Measurements from ENCODE around the gene GIGYF1.

Gene GIGYF1

GRCh38 chr7:100680576-100681271, 13.3 kb downstream of the GIGYF1 start:
- TF ChIP-seq EZH2 (optimal IDR thresholded peaks at IDR 0.05; ENCODE audit: low read depth, low read length) (no peak), CTCF (IDR thresholded peaks at IDR 0.05; ENCODE audit: low read length) (no peak), EZH2phosphoT487 (IDR thresholded peaks at IDR 0.05; ENCODE audit: low read length) (no peak)
- H3K27ac ChIP-seq (ENCODE audit: low read length), result no peak overlapping the region
- H3K4me3 ChIP-seq (ENCODE audit: low read length), result no peak overlapping the region
- peaks cover 27% of the 10 kb centered on the region for H3K79me2 ChIP-seq (ENCODE audit: low read length)
- H3F3A ChIP-seq (ENCODE audit: insufficient read depth, low read length), result peaks cover 8% of the 10 kb centered on the region; the same call in 1 of the 2 replicates
- no peaks in the 10 kb centered on the region for H3K36me3 ChIP-seq (replicated peaks; ENCODE audit: insufficient read depth, low read length)
- H3K9me2 ChIP-seq (replicated peaks; ENCODE audit: insufficient read depth, low read length), result no peaks in the 10 kb centered on the region
- H2AFZ ChIP-seq (ENCODE audit: low read length), result no peak overlapping the region
- H3K27me3 ChIP-seq (replicated peaks; ENCODE audit: insufficient read depth, low read length), result no peaks in the 10 kb centered on the region
- H3K9ac ChIP-seq (ENCODE audit: low read length), result no peak overlapping the region
- no peaks in the 10 kb centered on the region for H3K4me1 ChIP-seq (ENCODE audit: low read length)
- H4K20me1 ChIP-seq (ENCODE audit: insufficient read depth, low read length), result no peaks in the 10 kb centered on the region
- H3K9me3 ChIP-seq (replicated peaks; ENCODE audit: insufficient read depth, low read length), result no peaks in the 10 kb centered on the region
- no peak overlapping the region for H3K4me2 ChIP-seq (ENCODE audit: low read depth, low read length)
- DNase-seq, result no peak

GRCh38 chr7:100679927-100680575, 14.0 kb downstream of the GIGYF1 start:
- TF ChIP-seq EZH2 (optimal IDR thresholded peaks at IDR 0.05; ENCODE audit: low read depth, low read length), result no peak
- TF ChIP-seq EZH2phosphoT487 (IDR thresholded peaks at IDR 0.05; ENCODE audit: low read length), result no peak
- no peak for TF ChIP-seq CTCF (IDR thresholded peaks at IDR 0.05; ENCODE audit: low read length)
- H4K20me1 ChIP-seq (ENCODE audit: insufficient read depth, low read length), result no peaks in the 10 kb centered on the region
- H2AFZ ChIP-seq (ENCODE audit: low read length), result no peak overlapping the region
- no peak overlapping the region for H3K27ac ChIP-seq (ENCODE audit: low read length)
- H3K27me3 ChIP-seq (replicated peaks; ENCODE audit: insufficient read depth, low read length), result no peaks in the 10 kb centered on the region
- H3K36me3 ChIP-seq (replicated peaks; ENCODE audit: insufficient read depth, low read length), result no peaks in the 10 kb centered on the region
- no peaks in the 10 kb centered on the region for H3K4me1 ChIP-seq (ENCODE audit: low read length)
- H3K4me3 ChIP-seq (ENCODE audit: low read length), result no peak overlapping the region
- no peak overlapping the region for H3K9ac ChIP-seq (ENCODE audit: low read length)
- H3K79me2 ChIP-seq (ENCODE audit: low read length), result peaks cover 34% of the 10 kb centered on the region
- no peaks in the 10 kb centered on the region for H3K9me3 ChIP-seq (replicated peaks; ENCODE audit: insufficient read depth, low read length)
- H3F3A ChIP-seq (ENCODE audit: insufficient read depth, low read length), result peaks cover 8% of the 10 kb centered on the region; the same call in 1 of the 2 replicates
- H3K4me2 ChIP-seq (ENCODE audit: low read depth, low read length), result no peak overlapping the region
- H3K9me2 ChIP-seq (replicated peaks; ENCODE audit: insufficient read depth, low read length), result no peaks in the 10 kb centered on the region
- DNase-seq, result no peak

GRCh38 chr7:100679129-100679926, 14.7 kb downstream of the GIGYF1 start:
- no peak for TF ChIP-seq EZH2phosphoT487 (IDR thresholded peaks at IDR 0.05; ENCODE audit: low read length)
- TF ChIP-seq CTCF (IDR thresholded peaks at IDR 0.05; ENCODE audit: low read length), result no peak
- TF ChIP-seq EZH2 (optimal IDR thresholded peaks at IDR 0.05; ENCODE audit: low read depth, low read length), result no peak
- Histone ChIP-seq H3F3A (ENCODE audit: insufficient read depth, low read length) (peaks cover 8% of the 10 kb centered on the region; the same call in 1 of the 2 replicates), H3K9me2 (replicated peaks; ENCODE audit: insufficient read depth, low read length) (no peaks in the 10 kb centered on the region), H2AFZ (ENCODE audit: low read length) (no peak overlapping the region), H4K20me1 (ENCODE audit: insufficient read depth, low read length) (no peaks in the 10 kb centered on the region), H3K27ac (ENCODE audit: low read length) (no peak overlapping the region), H3K9me3 (replicated peaks; ENCODE audit: insufficient read depth, low read length) (no peaks in the 10 kb centered on the region), H3K9ac (ENCODE audit: low read length) (no peak overlapping the region), H3K36me3 (replicated peaks; ENCODE audit: insufficient read depth, low read length) (no peaks in the 10 kb centered on the region), H3K79me2 (ENCODE audit: low read length) (peaks cover 40% of the 10 kb centered on the region), H3K27me3 (replicated peaks; ENCODE audit: insufficient read depth, low read length) (no peaks in the 10 kb centered on the region), H3K4me3 (ENCODE audit: low read length) (no peak overlapping the region), H3K4me2 (ENCODE audit: low read depth, low read length) (no peak overlapping the region), H3K4me1 (ENCODE audit: low read length) (no peaks in the 10 kb centered on the region)
- DNase-seq, result no peak

Data from MM.1S (cell line).